HG03575 (cell line): ENCODE data around the gene L3MBTL2.

Experiments
- ATAC-seq: cut with Tn5 transposase; IDR thresholded peaks from one replicate; pipeline ENCODE4 v1.9.1; 2021; ENCODE audit not compliant: unreplicated experiment, insufficient number of reproducible peaks, low FRiP score; ENCODE audit errors: extremely low read depth

Gene L3MBTL2

DNA sequence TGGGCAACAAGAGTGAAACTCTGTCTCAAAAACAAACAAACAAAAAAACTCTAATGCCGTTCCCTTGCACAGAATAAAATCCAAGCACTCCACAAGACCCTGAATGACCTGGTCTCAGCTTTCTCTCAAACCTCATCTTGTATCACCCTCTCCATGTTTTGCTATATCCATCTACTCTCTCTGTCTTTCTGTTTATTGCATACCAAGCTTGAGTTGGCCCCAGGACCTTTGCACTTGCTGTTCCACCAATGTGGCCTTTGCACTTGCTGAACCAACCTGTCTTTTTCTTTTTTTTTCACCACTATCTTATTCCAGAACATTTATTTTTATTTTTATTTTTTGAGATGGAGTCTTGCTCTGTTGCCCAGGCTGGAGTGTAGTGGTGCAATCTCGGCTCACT lies 2.0 kb upstream of the L3MBTL2 start:
- no peak for ATAC-seq

- no peak for ATAC-seq
Observed at GRCh38 chr22:41204066-41204465, 1.0 kb upstream of the L3MBTL2 start.

GRCh38 chr22:41206719-41207118 lies 1.6 kb downstream of the L3MBTL2 start:
- no peak for ATAC-seq

DNA sequence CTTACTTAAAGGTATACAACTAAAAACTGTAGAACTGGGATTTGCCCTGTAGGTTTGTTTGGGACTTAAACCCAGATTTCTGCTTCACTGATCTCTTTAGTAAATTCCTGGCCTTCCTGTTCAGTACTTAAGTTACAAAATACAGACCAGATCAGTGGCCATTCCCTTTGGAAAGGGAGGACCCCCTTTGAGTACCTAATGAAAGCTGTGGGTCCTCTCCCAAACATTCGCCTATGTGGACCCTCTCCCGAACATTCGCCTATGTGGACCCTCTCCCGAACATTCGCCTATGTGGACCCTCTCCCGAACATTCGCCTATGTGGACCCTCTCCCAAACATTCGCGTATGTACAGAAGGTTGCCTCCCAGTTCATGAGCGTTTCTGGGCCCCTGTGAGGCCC lies 10.3 kb downstream of the L3MBTL2 start:
- no peak for ATAC-seq

DNA sequence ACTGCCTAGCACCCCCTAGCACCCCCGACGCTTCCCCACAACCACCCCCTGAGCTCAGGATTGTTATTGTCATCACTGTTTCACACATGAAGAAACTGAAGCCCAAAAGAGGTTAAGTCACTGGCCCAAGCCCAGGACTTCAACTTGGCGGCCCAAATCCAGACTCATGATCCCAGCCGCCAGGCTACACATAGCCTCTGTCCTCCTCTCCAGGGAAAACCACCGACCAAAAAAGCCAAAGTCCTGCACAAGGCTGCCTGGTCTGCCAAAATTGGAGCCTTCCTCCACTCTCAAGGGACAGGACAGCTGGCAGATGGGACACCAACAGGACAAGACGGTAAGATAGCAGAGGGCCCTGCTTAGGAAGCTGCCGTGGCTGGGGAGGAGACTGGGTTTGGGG lies 10.8 kb downstream of the L3MBTL2 start:
- no peak for ATAC-seq

DNA sequence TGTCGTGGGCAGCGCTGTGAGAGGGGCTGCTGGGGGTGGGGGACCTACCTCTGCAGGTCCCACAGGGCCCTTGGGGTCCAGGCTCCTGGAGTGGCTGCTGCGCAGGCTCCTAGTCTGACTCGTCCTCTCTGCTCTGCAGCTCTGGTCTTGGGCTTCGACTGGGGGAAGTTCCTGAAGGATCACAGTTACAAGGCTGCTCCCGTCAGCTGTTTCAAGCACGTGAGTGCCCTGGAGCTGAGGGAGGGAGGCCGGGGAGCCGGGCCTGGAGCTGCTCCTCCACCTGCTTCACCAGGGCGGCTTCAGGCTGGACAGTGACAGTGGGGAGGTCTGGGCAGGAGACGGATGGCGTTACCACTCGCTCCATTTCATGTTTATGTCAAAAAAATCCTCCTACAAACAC lies 11.9 kb downstream of the L3MBTL2 start:
- no peak for ATAC-seq

- no peak for ATAC-seq
Observed at GRCh38 chr22:41217553-41218157, 12.5 kb downstream of the L3MBTL2 start.

DNA sequence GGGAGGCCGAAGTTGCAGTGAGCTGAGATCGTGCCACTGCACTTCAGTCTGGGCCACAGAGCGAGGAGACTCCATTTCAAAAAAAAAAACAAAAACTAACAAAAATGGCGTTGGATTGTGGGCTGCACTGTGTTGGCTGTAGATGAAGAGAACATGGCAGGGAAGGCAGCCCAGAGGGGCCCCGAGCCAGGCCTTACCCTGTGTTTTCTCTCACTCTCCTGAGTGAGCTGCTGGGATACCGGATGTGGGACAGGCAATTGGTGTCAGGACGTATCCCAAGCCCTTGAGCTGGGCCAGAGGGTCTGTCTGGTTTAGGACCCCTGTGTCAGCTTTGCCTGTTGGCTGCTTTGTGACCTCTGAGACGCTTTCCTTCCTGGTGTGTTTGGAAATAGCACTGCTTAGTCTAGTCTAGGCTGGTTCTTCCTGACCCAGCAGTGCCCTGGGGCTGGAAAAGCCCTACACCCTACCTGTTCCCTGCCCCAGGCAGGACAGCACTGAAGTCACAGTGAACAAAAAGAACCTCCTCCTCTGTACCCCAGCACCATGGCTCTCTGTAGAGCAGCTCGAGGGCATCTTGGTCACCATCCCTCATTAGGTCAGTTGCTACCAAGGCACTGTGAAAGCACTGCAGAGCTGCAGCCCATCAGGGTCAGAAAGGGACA lies 17.9 kb downstream of the L3MBTL2 start:
- no peak for ATAC-seq

DNA sequence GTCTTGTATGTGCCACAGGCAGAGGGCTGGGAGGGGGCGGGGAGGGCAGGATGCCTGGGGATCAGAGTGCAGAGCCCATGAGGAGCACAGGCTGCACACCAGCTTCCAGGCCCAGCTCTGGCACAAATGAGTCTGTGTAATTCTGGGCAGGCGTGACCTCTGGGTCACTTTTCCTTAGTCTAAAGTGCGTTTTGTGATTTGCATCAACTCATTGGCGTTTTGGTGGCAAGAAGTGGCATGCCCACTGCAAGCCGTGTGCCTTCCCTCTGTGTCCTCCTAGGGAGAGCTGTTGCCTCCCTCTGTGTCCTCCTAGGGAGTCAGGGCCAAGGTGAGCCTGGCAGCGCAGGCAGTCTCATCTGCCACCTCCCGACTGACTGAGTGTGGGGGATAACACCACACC lies 18.4 kb downstream of the L3MBTL2 start:
- no peak for ATAC-seq

DNA sequence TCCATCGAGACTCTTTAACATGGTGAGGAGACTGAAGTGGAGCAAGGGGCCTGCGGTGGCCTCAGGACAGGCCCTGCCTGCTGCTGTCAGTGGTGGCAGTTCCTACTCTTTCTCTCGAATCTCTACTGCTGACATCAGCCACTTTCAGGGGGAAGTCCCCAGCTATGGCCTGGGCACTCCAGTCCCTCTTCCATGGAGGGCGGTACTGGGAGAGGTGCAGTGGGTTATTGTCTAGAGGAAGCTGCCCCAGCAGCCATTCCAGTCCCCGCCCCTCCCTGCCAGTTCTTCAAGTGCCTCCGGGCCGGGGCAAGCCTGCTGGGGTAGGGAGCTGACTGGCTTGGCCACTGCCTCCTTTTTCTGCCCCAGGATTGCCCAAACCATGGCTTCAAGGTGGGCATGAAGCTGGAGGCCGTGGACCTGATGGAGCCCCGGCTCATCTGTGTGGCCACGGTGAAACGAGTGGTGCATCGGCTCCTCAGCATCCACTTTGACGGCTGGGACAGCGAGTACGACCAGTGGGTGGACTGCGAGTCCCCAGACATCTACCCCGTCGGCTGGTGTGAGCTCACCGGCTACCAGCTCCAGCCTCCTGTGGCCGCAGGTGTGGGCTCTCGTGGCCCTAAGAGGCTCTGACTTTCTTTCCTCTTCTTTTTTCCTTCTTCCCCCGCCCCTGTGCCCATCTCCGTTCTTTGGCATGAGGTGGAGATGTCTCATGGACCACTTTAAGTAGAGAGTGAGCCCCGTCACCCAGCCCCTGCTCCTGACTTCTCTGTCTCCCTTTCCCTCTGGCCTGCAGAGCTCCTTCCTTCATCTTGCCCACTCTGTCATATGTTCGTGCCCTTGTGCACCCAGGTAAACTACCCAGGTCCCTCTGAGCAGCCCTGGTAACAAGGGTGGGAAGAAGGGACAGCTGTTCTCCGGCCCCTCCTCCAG lies 21.9 kb downstream of the L3MBTL2 start:
- ATAC-seq = no peak

GRCh38 chr22:41229215-41229614 lies 24.1 kb downstream of the L3MBTL2 start:
- ATAC-seq = no peak

- ATAC-seq = no peak
Observed at GRCh38 chr22:41229730-41230400, 24.8 kb downstream of the L3MBTL2 start.

GRCh38 chr22:41230401-41230785 lies 25.3 kb downstream of the L3MBTL2 start:
- ATAC-seq = no peak

DNA sequence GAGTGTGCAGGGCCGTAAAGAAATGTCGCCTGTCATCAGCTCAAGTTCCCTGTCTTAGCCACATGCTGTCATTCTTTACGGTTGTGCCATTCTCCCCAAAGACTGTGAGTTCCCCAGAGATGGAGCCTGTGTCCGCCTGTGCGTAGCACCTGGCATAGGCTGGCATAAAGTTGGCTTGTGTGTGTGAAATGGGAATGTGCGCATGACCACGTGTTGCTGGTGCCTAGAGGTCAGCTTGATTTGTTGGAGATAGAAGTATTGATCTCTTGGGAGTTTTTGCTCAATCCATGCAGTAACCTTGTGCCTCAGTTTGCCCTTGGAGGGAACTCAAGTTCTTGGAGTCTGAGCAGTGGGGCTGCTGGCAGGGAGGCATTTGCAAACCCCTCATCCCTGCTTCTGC lies 26.3 kb downstream of the L3MBTL2 start:
- no peak for ATAC-seq

GRCh38 chr22:41234815-41235695 lies 29.9 kb downstream of the L3MBTL2 start:
- ATAC-seq = no peak

DNA sequence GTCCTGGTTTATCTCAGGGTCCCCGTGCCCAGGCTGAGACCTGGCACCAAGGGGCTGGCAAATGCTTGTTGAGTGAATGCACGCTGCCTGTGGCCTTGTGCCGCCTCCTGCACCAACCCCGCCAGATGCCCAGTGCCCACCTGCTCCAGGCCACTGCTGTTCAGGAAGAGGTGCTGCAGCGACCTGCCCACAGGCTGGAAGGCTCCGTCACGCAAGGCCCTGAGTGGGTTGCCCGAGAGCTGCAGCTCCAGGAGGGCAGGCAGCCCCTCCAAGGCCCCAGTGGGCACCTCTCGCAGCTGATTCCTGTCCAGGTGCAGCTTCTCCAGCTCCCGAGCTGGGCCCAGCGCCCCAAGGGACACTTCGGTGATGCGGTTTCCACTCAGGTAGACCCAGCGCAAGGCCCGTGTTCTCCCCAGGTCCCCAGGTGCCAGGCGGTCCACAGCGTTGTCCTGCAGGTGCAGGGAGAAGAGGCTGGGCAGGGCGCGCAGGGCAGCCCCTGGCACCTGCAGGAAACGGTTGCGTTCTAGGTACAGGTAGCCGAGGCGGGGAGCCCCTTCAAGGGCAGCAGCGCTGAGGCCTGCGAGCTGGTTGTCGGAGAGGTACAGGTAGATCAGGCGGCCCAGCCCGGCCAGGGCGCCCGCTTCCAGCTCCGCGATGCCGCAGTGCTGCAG lies 32.1 kb downstream of the L3MBTL2 start:
- no peak for ATAC-seq

- ATAC-seq = no peak
Observed at GRCh38 chr22:41237707-41238569, 32.8 kb downstream of the L3MBTL2 start.
